Measurements from ENCODE around the gene MPHOSPH8.

MPHOSPH8 gene, protein sequence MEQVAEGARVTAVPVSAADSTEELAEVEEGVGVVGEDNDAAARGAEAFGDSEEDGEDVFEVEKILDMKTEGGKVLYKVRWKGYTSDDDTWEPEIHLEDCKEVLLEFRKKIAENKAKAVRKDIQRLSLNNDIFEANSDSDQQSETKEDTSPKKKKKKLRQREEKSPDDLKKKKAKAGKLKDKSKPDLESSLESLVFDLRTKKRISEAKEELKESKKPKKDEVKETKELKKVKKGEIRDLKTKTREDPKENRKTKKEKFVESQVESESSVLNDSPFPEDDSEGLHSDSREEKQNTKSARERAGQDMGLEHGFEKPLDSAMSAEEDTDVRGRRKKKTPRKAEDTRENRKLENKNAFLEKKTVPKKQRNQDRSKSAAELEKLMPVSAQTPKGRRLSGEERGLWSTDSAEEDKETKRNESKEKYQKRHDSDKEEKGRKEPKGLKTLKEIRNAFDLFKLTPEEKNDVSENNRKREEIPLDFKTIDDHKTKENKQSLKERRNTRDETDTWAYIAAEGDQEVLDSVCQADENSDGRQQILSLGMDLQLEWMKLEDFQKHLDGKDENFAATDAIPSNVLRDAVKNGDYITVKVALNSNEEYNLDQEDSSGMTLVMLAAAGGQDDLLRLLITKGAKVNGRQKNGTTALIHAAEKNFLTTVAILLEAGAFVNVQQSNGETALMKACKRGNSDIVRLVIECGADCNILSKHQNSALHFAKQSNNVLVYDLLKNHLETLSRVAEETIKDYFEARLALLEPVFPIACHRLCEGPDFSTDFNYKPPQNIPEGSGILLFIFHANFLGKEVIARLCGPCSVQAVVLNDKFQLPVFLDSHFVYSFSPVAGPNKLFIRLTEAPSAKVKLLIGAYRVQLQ

DNA sequence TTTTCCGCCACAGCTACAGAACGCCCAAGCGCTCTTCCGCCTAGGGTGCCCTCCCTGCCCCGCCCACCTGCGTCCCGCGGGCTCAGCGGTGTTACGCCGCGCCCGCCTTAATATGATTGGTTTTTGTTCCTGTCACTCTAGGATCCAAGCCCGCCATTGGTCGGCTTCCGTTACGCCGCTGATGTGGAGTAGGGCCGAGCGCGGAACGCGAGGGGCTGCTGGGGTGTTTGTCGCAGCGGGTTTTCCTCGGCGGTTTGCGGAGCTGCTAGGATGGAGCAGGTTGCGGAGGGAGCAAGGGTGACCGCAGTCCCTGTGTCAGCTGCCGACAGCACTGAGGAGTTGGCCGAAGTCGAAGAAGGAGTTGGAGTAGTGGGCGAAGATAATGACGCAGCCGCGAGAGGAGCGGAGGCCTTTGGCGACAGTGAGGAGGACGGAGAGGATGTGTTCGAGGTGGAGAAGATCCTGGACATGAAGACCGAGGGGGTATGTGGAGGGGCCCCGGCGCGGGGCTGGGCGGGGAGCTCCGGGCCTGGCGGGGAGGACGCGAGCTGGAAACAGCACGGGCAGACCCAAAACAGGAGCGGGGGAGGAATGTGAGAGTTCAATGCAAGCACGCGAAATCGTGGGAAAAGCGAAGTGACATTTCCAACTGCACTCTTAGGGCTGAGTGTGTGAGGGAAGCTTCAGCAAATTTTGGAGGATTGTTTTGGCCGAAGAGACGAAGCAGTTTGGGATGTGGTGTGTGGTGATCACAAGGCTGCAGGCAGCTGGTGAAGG is at the start of gene MPHOSPH8:
TSS of gene MPHOSPH8 (plus strand) at position 181 of the 777 bp plus-strand sequence. CDS start at position 271, 90 bp downstream.
- peak; percentile 86 to 92 for DNase-seq (ENCODE audit: low read depth in 2 of 2)

DNA sequence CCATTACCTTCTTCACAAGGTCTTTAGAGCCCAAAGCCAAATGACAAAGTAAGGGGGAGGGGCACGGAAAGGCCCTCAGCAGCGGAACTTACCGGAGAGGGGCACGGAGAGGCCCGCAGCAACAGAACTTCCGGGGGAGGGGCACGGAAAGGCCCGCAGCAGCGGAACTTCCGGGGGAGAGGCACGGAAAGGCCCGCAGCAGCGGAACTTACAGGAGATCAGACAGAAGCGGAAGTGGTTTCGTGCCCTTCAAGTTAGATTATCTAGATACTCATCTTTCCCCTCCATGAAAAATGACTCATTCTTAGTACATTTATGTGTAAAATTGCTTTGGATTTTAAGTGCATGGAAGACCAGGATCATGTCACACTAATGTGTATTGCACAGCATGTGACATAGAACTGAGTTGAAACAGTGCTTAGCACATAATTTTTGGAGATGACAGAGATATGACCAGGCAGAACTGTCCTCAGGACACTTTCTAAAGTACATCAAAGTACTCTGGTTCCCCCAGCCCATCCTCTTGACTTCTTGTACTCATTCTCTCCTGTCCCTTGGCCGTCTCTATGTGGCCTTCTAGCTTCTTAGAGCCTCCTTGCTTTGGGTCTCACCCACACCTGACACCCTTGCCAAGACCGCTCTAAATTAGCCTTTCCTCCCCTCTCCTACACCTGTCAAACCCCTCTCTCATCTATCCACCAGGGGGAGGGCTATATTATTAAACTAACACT is 46.4 kb upstream of the MPHOSPH8 start:
- DNase-seq (ENCODE audit: low read depth in 2 of 2): peak; percentile 62 to 76

DNA sequence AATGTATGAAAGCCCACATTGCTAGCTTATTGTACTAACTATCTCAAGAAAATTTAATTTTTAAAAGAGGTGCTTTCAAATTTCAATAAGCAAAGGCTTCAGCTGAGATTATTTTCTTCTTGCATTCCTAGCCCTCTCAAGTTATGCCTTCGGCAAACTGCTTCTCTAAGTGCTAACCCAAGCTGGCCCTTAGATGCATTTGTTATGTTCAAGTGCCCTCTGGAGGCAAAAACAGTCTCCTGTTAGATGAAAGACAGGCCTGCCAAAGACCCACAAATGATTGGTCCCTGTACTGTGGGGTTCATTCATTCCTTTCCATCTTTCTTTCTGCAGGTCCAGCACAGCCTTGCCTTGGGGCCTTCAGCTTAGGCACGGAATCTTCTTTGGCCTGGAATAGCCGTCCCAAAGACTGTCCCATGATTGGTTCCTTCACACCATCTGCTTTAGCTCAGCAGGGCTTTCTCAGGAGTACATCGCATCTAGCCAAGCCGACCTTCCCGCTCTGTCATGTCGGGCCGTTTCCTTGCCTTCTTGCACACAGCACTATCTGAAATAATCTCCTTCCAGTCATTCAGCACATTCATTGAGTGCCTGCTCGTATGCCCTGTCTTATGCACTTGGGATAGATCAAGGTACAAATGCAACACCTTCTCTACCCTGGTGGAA is 45.7 kb upstream of the MPHOSPH8 start:
- no peak for DNase-seq (ENCODE audit: low read depth in 2 of 2)

DNA sequence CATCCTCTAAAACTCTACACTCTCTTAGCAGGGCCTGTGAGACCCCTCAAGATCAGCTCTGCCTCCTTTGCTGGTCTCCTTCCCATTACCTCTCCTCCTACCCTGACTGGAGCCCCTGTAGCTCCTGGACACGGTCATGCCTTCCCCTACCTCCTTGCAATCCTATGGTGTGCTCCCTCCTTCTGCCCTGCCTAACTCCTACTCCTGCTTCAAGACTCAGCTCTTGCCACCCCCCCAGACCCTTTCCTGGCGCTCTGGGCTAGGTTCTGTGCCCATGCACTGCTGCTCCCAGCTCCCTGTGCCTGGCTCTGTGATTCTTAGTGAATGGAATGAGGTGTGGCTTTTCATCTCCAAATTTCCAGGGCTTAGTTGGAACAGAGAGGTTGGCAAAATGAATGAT is 44.1 kb upstream of the MPHOSPH8 start:
- no peak for DNase-seq (ENCODE audit: low read depth in 2 of 2)

DNA sequence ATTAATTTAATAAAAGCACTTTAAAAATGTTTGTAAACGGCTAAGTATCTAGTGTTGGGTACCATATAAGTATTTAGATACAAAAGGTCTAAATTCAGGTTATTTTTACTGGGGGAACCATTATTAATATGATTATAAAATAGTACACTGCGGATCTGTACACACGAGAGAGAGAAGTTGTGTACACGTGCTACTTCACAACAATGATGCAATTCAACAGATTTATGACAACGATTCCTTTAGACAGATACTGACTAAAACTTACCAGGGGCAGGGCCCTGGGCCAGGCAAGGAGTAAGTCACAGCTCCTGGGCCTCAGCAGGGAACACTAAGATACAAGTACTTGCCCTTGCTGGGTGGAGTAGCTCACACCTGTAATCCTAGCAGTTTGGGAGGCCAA is 43.0 kb upstream of the MPHOSPH8 start:
- DNase-seq (ENCODE audit: low read depth in 2 of 2): no peak

DNA sequence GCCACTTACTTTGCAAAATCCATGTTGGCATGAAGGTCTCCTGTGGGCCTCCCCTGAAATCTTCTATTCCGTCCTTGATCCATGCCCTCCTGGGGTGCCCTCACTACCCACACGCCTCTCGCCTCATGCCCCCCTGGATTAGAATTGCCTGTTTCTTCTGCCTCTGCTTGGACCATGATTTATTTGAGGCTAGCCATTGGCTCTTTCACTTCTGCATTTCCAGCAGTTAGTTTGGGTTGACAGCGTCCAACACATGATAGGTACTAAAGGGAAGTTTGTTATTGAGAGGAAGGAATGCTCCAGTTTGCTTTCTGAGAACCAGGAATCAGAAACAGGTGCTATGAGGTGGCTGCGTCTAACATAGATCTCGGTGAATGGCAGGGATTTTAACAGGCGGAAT is 41.6 kb upstream of the MPHOSPH8 start:
- DNase-seq (ENCODE audit: low read depth in 2 of 2): no peak

DNA sequence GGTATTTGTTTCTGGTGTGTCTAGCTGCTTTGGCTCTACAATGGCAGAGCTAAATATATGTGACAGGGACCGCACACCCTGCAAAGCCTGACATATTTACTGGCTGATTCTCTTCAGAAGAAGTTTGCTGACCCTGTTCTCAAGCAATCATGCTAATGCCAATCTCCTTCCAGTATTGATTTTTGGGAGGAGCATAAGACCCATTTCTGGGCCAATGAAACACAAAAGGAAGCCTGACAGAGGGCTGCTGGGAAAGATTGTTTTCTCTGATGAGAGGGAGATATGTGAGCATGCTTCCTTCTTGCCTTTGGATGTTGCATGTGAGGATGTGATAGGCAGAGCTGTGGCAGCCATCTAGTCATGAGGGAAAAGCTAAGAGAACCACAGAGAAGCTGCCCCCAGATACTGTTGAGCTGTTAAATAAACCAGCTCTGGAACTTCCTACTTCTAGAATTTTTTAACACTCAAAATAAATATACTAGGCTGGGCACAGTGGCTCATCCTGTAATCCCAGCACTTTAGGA is 40.7 kb upstream of the MPHOSPH8 start:
- DNase-seq (ENCODE audit: low read depth in 2 of 2): no peak

DNA sequence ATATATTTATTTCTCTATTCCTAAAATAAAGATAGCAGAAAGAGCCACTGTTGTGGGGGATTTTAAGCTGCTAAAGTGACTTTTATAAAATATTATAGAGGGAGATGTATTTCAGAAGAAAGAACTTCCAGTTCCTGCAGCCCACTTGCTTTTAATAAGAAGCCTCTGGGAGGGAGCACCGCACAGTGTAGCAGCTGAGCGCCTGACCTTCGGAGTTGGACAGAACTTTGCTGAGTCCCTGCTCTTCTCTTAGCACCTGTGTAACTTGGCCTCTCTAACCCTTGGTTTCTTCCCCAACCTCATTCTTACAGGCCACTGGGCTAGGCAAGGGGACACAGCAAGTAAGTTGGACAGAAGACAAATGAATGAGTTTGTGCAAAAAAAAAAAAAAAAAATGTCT is 37.4 kb upstream of the MPHOSPH8 start:
- DNase-seq (ENCODE audit: low read depth in 2 of 2): no peak

DNA sequence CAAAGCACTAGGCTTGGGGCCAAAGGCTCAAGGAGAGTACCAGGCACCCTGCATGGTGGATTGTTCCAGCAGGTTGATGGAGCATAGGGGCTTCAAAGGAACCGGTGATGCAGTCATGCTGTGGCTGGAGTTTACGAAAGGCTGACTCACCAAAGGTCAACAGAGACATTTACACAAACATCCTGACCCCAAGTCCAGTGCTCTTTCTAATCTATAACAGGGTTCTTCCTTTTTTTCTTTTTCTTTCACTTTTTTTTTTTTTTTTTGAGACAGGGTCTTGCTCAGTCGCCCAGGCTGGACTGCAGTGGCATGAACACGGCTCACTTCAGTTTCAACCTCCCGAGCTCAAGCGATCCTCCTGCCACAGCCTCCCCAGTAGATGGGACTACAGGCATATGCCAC is 36.5 kb upstream of the MPHOSPH8 start:
- no peak for DNase-seq (ENCODE audit: low read depth in 2 of 2)

DNA sequence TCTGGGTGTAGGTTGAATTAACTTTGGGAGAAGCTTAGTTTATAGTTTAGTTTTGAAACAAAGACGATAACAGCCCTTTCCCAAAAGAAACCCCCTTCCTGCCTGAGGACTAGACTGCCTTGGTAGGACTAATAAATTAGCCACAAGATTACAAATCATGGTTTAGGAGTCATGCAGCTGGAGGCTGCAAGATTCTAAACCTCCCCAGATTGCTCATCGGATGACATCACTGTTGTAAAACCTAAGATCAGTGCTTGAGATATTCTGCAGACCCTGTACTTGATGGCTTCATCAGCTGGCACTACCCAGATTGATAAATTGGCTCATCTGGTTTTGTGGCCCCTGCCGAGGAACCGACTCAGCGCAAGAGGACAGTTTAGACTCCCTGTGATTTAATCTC is 35.9 kb upstream of the MPHOSPH8 start:
- no peak for DNase-seq (ENCODE audit: low read depth in 2 of 2)

DNA sequence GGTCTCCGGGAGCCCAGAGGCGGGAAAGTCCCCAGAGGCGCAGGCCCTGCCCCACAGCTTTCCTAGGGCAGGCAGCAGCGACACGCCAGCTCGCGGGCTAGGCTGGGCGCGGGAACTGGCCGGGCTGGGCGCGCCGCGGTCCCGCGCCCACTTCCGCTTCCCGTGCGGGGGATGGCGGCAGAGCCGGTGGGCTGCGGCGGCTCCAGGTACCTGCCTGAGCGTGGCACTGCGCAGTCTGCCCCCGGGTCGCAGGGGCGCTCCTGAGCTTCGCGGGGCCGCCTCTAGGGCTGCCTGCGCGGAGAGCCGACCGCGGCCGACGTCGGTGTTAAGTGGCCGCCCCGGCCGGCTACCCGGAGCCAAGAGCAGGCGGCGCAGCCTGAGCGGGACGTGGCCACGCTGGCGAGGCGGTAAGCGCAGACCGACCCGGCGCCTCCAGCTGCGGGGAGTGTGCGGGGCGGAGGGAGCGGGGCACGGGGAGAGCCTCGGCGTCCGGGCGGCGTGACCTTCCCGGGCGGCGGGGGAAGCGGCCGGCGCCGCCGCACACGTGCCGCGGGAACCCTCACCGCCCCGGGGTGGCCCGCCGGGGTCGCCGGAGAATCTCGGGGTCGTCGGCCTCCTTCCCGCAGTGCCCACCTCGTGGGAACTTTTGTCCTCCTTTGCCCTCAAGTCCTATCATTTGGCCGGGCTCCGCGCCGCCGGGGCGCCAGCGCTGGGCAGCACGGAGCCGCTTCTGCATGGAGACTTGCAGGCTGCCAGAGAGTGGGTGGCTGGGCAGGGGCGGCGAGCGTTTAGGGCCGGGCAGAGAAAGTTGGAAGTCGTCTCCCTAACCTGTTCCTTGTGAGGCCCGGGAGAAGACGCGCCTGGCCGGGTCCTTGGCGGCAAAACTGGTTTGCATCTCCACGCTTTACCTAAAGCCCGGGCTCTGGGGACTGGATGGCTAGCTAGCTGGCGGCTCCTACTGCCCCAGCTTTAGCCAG is 31.4 kb upstream of the MPHOSPH8 start:
- peak; percentile 20 to 29 for DNase-seq (ENCODE audit: low read depth in 2 of 2)

DNA sequence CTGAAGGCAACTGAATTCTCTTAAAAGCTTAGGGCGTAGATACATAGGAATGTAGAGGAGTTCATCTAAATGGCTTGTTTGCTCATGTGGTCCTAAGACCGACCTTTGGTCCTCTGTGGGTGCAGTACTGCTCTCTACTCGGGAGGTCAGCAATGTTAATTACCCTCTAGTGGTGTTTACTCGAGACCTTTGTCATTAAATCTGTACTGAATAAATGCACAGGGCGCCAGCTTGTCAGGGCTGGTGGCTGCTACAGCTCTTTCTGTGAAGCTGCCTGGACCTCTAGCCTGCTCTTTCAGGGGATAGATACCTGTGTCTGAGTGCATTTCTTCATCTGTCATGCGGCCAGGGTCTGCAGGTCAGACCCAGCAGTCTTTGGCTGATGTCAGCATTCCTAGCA is 29.2 kb upstream of the MPHOSPH8 start:
- no peak for DNase-seq (ENCODE audit: low read depth in 2 of 2)

DNA sequence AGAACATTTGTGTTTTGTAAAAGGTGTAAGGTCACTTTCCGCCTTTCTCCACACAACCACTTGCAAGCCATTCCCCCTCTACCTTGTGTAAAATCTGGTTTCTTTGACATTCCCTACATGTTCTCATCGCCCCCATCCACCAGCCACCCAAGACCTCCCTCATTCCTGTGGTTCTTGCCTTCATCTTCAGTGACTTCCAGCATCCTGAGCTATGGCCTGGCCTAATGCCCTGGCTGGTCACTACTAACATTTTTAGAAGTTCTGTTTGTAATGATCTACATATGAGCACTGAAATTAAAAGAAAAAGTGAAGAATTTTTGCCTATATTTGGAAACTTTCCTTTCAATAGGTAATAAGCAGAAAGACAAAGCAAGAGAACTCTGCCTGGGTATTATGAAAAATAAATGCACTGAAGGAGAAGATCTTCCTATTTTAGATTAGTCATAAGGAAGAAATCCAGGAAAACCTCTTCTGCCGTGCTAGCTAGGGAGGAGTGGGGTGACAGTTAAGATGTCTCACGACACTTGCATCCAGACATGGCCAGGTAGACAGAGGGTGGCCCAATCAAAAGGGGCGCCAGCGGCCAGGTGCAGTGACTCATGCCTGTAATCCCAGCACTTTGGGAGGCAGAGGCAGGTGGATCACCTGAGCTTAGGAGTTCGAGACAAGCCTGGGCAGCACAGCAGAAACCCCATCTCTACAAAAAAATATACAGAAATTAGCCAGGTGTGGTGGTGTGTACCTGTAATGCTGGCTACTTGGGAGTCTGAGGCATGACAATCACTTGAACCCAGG is 28.1 kb upstream of the MPHOSPH8 start:
- no peak for DNase-seq (ENCODE audit: low read depth in 2 of 2)

DNA sequence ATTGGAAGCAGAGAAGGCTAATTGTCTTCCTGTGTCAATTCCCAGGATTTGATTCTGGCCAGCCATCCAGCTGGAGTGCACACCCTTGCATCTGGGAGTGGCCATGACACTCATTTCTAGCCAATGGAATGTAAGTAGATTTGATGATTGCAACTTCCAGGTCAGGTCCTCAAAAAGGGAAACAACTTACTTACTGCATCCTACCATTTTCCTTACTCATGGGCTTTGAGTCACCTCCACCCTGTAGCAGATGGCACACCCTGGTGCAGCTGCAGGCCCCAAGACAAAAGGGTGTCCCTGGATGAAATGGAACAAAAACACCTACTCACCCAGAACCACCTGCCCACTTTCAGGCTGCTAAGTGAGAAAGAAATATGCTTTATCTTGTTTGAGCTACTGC is 27.3 kb upstream of the MPHOSPH8 start:
- DNase-seq (ENCODE audit: low read depth in 2 of 2): no peak

DNA sequence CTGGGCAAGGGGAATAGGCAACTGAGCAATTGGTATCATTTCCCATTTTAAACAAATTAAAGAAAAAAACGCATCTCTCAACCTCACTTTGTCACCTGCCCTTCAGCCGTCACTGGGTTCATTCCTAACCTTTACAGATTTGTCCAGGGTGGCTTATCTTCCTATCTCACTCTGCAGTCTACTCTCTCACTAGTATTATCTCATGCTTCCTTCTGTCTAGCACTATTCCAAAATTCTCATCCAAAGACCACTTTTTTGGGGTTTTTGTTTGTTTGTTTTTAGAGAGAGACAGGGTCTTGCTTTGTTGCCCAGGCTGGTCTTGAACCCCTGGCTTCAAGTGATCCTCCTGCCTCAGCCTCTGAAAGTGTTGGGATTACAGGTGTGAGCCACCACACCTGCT is 26.7 kb upstream of the MPHOSPH8 start:
- DNase-seq (ENCODE audit: low read depth in 2 of 2): no peak

DNA sequence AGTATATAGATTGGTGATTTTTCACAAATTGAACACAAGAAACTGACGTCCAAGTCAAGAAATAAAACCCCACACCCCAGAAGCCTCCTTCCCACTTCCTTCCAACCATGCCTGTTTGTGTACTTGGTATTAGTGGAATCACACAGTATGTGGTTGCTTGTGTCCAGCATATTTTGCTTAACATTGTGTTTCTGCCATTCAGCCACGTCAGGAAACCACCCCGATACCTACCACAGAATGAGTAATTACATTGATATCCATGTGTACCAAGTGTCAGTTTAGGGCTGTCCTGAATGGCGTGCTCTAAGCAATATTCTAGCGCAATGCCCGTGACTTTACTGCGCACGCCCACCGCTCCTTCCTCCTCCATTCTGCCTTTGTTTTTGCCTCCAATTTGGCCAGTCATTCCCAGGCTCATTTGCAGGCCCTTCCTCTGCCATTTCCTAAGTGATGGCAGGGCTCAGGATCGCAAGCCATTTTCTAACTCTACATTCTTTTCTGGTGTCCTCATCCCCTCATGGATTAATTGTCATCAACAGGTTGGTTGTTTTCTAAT is 25.9 kb upstream of the MPHOSPH8 start:
- DNase-seq (ENCODE audit: low read depth in 2 of 2): no peak

DNA sequence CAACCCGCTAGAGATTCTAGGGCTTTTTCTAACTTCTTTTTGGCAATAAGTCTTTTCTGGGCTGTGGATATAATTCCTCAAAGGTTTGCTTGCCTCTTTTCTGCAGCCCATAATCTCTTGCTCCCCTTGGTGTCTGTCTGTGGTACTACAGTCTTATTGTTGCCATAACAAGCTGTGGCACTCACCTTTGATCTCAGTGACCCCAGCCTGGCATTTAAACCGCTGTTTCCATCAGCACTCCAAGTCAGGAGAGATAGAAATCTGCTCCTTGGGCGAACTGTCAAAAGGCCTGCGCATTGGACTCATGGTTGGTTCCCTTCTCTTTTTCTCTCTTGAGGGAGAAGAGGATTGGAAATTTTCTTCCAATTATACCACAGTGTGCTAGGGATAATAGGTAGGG is 14.5 kb upstream of the MPHOSPH8 start:
- DNase-seq (ENCODE audit: low read depth in 2 of 2): no peak

DNA sequence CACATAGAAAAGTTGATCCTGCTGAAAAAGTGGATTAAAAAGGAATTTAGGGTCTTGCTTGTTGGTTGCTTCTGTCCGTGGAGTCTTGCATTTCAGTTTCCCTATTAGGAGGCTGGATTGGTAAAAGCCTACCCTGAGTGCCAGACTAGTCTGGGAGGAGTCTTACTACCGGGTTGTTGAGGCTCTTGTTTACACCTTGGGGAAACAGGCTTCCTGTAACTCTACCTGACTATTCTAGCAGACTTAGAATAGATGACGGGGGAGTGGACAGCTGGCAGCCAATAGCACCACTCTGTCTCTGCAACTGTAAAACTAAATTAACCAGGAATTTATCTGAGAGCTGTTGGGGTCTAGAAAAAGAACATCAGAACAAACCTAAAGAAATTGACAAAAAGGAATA is 11.3 kb upstream of the MPHOSPH8 start:
- no peak for DNase-seq (ENCODE audit: low read depth in 2 of 2)

All from stimulated activated CD4-positive, alpha-beta T cell treated with anti-CD3 and anti-CD28 coated beads, Interleukin-4, amount 100 ng/mL, for 48 hours (primary cell).